Astrocyte of the cerebellum (primary cell): ENCODE data around the gene CCL4.
"Not testable (repeated sequence)": the region's sequence is repeated elsewhere in the genome, so short reads cannot be mapped to it uniquely, and the experiment has no call there.

ENCODE experiments used
- DNase-seq: peaks from one replicate; pipeline ENCODE4 v3.0.0-alpha.2; 2011; ENCODE audit warnings: low read depth
- H3K4me3 ChIP-seq: 2 replicates; pipeline ENCODE4 v1.5.1; 2011; ENCODE audit warnings: mild to moderate bottlenecking, low read depth, low read length, moderate library complexity
- in situ Hi-C: cut with HindIII; loops from 2 replicates; pipeline ENCODE4 v1.10.0; 2017; ENCODE audit warnings: low sequenced_read_pairs
- TF ChIP-seq, protein P1 (sequence below): IDR thresholded peaks from 2 replicates; pipeline ENCODE4 v1.5.1; 2012; ENCODE audit warnings: low read length, low read depth, moderate library complexity, mild to moderate bottlenecking; ENCODE audit errors: missing control alignments

CCL4 gene

DNA sequence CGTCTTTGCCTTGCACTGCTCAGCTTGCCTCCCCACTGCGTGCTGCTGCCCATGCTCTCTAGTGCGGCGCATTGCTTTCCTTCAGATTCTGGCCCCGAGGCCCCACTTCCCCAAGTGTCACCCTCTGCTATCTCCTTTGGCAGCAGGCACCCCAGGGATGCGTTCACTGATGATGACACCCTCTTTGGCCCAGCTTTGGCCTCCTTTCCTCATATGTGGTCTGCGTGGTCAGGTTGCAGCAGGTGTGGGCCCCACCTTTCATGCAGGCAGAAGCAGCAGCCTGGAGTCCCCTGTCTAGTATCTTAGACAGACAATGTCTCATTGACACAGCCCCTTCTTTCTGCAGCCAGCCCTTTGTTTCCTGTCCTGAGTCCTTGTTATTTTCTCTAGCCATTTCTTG, 8.9 kb upstream of the CCL4 start:
- no peak for DNase-seq
- H3K4me3 ChIP-seq = no peak overlapping the region
- TF ChIP-seq, protein P1, sequence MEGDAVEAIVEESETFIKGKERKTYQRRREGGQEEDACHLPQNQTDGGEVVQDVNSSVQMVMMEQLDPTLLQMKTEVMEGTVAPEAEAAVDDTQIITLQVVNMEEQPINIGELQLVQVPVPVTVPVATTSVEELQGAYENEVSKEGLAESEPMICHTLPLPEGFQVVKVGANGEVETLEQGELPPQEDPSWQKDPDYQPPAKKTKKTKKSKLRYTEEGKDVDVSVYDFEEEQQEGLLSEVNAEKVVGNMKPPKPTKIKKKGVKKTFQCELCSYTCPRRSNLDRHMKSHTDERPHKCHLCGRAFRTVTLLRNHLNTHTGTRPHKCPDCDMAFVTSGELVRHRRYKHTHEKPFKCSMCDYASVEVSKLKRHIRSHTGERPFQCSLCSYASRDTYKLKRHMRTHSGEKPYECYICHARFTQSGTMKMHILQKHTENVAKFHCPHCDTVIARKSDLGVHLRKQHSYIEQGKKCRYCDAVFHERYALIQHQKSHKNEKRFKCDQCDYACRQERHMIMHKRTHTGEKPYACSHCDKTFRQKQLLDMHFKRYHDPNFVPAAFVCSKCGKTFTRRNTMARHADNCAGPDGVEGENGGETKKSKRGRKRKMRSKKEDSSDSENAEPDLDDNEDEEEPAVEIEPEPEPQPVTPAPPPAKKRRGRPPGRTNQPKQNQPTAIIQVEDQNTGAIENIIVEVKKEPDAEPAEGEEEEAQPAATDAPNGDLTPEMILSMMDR = no peak
- in situ Hi-C loops = loop anchor here (25.0 kb wide), 1 partner anchor 393 kb away; the partner anchor contains the start of gene ZNHIT3

DNA sequence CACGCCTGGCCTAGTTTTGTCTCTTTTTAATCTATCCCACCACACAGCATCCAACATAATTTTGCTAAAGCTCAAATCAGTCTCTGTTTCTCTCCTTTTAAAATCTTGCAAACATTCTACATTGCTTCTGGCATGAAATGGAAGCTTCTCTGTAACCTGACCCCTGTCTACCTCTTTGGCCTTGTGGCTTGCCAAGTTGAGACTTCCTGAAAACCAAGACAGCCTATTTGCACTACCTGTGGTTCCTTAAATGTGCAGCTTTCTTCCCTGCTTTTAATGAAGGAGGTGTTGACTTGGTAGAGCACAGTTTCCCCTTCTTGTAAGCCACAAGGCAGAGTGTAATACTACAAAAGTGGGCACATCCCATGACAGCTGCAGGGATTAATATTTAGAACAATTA, 7.6 kb upstream of the CCL4 start:
- H3K4me3 ChIP-seq = no peak overlapping the region
- no peak for DNase-seq
- TF ChIP-seq, protein P1 = no peak
- in situ Hi-C loops = loop anchor here (25.0 kb wide), 1 partner anchor 391 kb away; the partner anchor contains the start of gene ZNHIT3

DNA sequence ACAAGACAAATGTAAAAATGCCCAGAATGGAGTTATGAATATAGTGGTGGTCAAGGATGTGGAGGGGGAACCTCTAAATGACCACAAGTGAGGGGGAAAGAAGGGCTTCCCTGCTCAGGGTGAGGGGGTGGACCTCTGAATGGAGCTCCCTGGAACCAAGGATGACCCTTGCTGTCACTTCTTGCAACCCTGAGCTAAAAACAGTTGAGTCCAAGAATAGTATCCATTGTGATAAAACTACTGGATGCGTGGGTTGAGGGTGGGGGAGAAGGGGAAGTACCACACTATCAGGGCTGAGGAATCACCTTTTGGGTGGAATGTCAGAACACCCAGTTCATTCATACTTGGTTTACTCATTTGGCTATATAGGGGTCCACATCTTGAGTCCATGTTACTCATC, 4.6 kb upstream of the CCL4 start:
- not testable (repeated sequence) for H3K4me3 ChIP-seq, DNase-seq
- in situ Hi-C loops = loop anchor here (25.0 kb wide), 1 partner anchor 388 kb away; the partner anchor contains the start of gene ZNHIT3

DNA sequence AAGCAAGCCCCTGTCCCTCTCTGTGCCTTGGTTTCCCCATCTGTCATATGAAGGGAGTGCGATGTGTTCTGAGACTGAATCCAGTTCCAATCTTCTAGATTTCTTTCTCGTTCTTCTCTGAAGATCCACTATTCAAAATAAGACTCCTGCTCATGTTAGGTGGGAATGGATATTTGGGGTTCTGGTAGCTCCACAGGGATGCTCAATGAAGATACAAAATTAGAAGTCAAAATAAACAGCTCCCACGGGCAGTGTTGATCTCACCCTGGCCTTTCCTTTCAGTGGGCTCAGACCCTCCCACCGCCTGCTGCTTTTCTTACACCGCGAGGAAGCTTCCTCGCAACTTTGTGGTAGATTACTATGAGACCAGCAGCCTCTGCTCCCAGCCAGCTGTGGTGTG, 619 bp downstream of the CCL4 start:
- in situ Hi-C loops = loop anchor here (25.0 kb wide), 2 partner anchors 108 to 117 kb away; partner anchors contain the start of genes CCL14, CCL16 and CCL4L2
- DNase-seq, H3K4me3 ChIP-seq: not testable (repeated sequence)

DNA sequence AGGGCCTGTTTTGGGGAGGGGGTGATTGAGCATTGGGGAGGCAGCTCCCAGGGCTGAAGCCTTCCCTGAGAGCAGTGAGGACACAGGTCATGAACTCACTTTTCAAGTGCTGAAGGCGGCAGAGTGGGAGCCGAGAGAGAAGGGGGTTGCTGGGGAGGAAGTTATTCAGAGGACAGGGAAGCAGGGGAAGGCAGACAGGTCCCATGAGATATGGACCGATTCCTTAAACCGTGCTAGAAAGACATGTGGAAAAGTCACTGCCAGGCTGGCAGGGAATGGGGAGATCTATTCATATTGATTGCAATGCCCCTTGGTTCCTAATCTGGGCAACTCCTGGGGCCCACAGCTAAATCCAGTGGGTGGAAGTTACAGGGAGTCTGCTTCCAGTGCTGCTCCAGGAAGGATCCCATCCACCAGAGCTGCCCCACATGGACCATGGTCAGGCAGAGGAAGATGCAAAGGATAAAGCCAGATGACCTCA, 1.1 kb downstream of the CCL4 start:
- in situ Hi-C loops = loop anchor here (25.0 kb wide), 2 partner anchors 108 to 117 kb away; partner anchors contain the start of genes CCL14, CCL16 and CCL4L2
- no peak overlapping the region for H3K4me3 ChIP-seq
- TF ChIP-seq, protein P1 = no peak
- no peak for DNase-seq

DNA sequence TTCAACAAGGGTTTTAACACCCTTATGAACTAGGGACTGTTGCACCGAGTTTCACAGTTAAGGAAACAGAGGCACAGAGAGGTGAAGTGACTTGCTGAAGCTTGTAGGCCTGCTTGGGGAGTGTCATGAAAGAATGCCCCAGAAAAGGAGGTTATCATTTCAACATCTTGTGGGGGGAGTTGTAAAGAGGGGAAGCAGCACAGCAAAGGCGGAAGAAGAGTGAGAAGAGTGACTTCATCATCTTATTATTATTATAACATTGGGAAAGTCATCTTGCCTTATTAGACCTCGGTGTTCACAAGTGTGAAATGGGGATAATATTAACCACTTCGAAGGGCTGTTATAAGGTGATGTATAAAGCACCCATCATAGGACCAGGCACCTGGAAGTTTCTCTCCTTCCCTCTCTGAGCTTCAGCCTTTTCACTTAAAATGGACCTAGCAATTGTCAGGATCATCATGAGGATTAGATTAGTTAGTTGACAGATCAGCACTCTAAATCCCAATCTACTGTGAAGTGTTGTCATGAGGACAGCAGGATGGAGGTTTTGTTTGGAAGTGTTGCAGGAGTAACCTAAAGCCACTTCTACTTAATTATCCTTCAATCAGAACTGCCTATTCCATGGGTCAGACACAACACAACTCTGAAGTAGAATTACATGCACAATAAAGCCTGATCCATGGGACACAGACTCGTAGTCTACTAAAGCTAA, 2.3 kb downstream of the CCL4 start:
- no peak for DNase-seq
- TF ChIP-seq, protein P1 = no peak
- in situ Hi-C loops = loop anchor here (25.0 kb wide), 2 partner anchors 106 to 119 kb away; partner anchors contain the start of genes CCL14, CCL16 and CCL4L2
- H3K4me3 ChIP-seq = no peak overlapping the region

DNA sequence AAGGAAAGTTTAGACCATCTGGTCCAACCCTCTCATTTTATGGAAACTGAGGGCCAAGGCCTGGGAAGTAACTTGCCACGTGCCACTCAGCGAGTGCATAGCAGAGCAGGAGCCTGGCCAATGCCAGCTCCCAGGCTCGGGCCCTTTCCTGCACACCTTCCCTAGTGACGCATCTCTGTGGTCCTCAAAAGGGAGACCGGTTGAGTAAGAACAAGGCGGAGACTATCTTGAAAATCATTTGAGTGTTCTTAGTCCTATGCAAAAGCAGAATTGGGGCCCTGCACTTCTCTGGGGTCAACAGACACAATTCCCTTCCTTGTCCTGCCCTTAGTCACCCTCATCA, 2.8 kb downstream of the CCL4 start:
- in situ Hi-C loops = loop anchor here (25.0 kb wide), 2 partner anchors 106 to 119 kb away; partner anchors contain the start of genes CCL14, CCL16 and CCL4L2
- TF ChIP-seq, protein P1 = no peak
- no peak overlapping the region for H3K4me3 ChIP-seq

More for the DNA sequence above, 2.8 kb downstream of the CCL4 start:
- DNase-seq = no peak
